Esophagus squamous epithelium (tissue), 4 donors: Measurements from ENCODE around the gene RAP1A.

Experiments used
- CTCF ChIP-seq, 6 experiments: fragments of 450-650 bp in 4 of 6; fragments of 200-600 bp in 2 of 6; sonication (generic) in 2 of 6; IDR thresholded peaks; one replicate each; pipeline ENCODE4 v1.5.1; 2016 to 2019; ENCODE audit warnings: antibody characterized with exemption in 6 of 6, mild to moderate bottlenecking in 4 of 6, moderate library complexity in 4 of 6
- POLR2A ChIP-seq, 4 donors: fragments of 450-650 bp; IDR thresholded peaks; one replicate each; pipeline ENCODE4 v1.6.1; 2017; ENCODE audit warnings: antibody characterized with exemption in 4 of 4, mild to moderate bottlenecking in 4 of 4, moderate library complexity in 3 of 4

GRCh38 chr1:111756124-111756513 lies 136.5 kb downstream of the RAP1A start:
- TF ChIP-seq CTCF (IDR thresholded peaks at IDR 0.05) (no peak), POLR2A (IDR thresholded peaks at IDR 0.05) (no peak)
